G401 (cell line): ENCODE results near the gene GSTM1. TPM values are rescaled to one million over a fixed set of nuclear protein-coding genes. Genes with fewer than 3 reads are reported as not detected.
A peak's percentile ranks its signal among the peaks of the same experiment; 100 is the strongest.
"Not testable (repeated sequence)": the region's sequence is repeated elsewhere in the genome, so short reads cannot be mapped to it uniquely, and the experiment has no call there.

Source experiments
- DNase-seq: peaks from one replicate; pipeline ENCODE4 v3.0.0-alpha.2; 2015; ENCODE audit warnings: low spot score
- in situ Hi-C: cut with HindIII; loops from 2 replicates; pipeline ENCODE4 v1.10.0; 2016; ENCODE audit warnings: low sequenced_read_pairs, mixed read lengths
- total RNA-seq: library from RNA; depleted of rRNA; stranded (reverse); fragments of >200 nt; shearing (Covaris generic); gene quantifications from 2 replicates; pipeline ENCODE4 v1.2.3, GENCODE V29; 2014

GSTM1 gene
- total RNA-seq, 1 experiment from 2014 or later: not detected

- in situ Hi-C loops: no loop called here
- no peak for DNase-seq
Measured at GRCh38 chr1:109689844-109690405, 2.3 kb downstream of the GSTM1 start.

- no peak for DNase-seq
- in situ Hi-C loops: no loop called here
Measured at GRCh38 chr1:109691759-109692158, 4.1 kb downstream of the GSTM1 start.

GRCh38 chr1:109694400-109694799, 6.8 kb downstream of the GSTM1 start:
- in situ Hi-C loops, DNase-seq: not testable (repeated sequence)

- in situ Hi-C loops: not testable (repeated sequence)
Measured at GRCh38 chr1:109695138-109695537, 7.5 kb downstream of the GSTM1 start.

GRCh38 chr1:109697066-109697465, 9.4 kb downstream of the GSTM1 start:
- in situ Hi-C loops: no loop called here
- DNase-seq: no peak

More at GRCh38 chr1:109695138-109695537, 7.5 kb downstream of the GSTM1 start:
- not testable (repeated sequence) for DNase-seq

- DNase-seq, in situ Hi-C loops: not testable (repeated sequence)
Measured at GRCh38 chr1:109697861-109698260, 10.2 kb downstream of the GSTM1 start.

- in situ Hi-C loops, DNase-seq: not testable (repeated sequence)
Measured at GRCh38 chr1:109702940-109703339, 15.3 kb downstream of the GSTM1 start.

- DNase-seq: peak; percentile 1
- in situ Hi-C loops: no loop called here
Measured at GRCh38 chr1:109704173-109704572, 16.6 kb downstream of the GSTM1 start.

- in situ Hi-C loops: no loop called here
Measured at GRCh38 chr1:109705411-109705810, 17.8 kb downstream of the GSTM1 start.

GRCh38 chr1:109708949-109709348, 21.3 kb downstream of the GSTM1 start:
- DNase-seq, in situ Hi-C loops: not testable (repeated sequence)

More at GRCh38 chr1:109705411-109705810, 17.8 kb downstream of the GSTM1 start:
- peak; percentile 0 for DNase-seq

GRCh38 chr1:109709822-109710221, 22.2 kb downstream of the GSTM1 start:
- peak; percentile 91 for DNase-seq
- in situ Hi-C loops: not testable (repeated sequence)

- peak; percentile 7 for DNase-seq
- in situ Hi-C loops: not testable (repeated sequence)
Measured at GRCh38 chr1:109711593-109712320, 24.1 kb downstream of the GSTM1 start, which contains the start of gene GSTM5. TSS of gene GSTM5 (plus strand) at chr1:109712251. CDS start at chr1:109712313, 62 bp downstream.

GRCh38 chr1:109712321-109712864, 24.8 kb downstream of the GSTM1 start:
- in situ Hi-C loops: no loop called here
- DNase-seq: no peak

- peak; percentile 0 for DNase-seq
- in situ Hi-C loops: no loop called here
Measured at GRCh38 chr1:109713636-109714035, 26.0 kb downstream of the GSTM1 start.

- in situ Hi-C loops: no loop called here
- DNase-seq: no peak
Measured at GRCh38 chr1:109714661-109715372, 27.2 kb downstream of the GSTM1 start.

GRCh38 chr1:109716121-109716520, 28.5 kb downstream of the GSTM1 start:
- in situ Hi-C loops: no loop called here
- DNase-seq: no peak

GRCh38 chr1:109716570-109717090, 29.0 kb downstream of the GSTM1 start:
- DNase-seq: no peak
- in situ Hi-C loops: no loop called here

GRCh38 chr1:109717729-109718128, 30.1 kb downstream of the GSTM1 start:
- DNase-seq: no peak
- in situ Hi-C loops: no loop called here

- in situ Hi-C loops: no loop called here
- DNase-seq: peak; percentile 61
Measured at GRCh38 chr1:109718495-109718894, 30.9 kb downstream of the GSTM1 start.
